Measurements from ENCODE around the gene CCN5. TPM values are rescaled to one million over a fixed set of nuclear protein-coding genes. Genes with fewer than 3 reads are reported as not detected.

CCN5 gene
- total RNA-seq, 2 experiments from 2014 or later: not detected

GRCh38 chr20:44752099-44752931 lies 37.1 kb downstream of the CCN5 start:
- Histone ChIP-seq H3K79me2 (ENCODE audit: insufficient read depth, low read depth, low read length) (no peaks in the 10 kb centered on the region), H3K27ac (ENCODE audit: low read depth, low read length, poor library complexity, severe bottlenecking) (no peak overlapping the region), H3K4me1 (ENCODE audit: insufficient read depth, low read length, poor library complexity, severe bottlenecking) (peaks cover 1% of the 10 kb centered on the region), H3K4me3 (ENCODE audit: low read depth, low read length, poor library complexity, severe bottlenecking) (no peak overlapping the region), H3K9me3 (ENCODE audit: low read length) (no peaks in the 10 kb centered on the region), H3K9me2 (ENCODE audit: insufficient read depth, low read length) (no peaks in the 10 kb centered on the region), H2AFZ (ENCODE audit: low read length) (no peak overlapping the region), H4K20me1 (ENCODE audit: insufficient read depth, low read length) (no peaks in the 10 kb centered on the region), H3K4me2 (ENCODE audit: low read length) (no peak overlapping the region), H3K36me3 (ENCODE audit: insufficient read depth, low read length) (no peaks in the 10 kb centered on the region)
- intact Hi-C loops (cut with micrococcal nuclease; ENCODE audit: unreplicated experiment): no loop called here
- ChIA-PET CTCF (ENCODE audit: unreplicated experiment) (interaction anchor here (1.2 kb wide), 1 partner anchor 9 kb away, joined by 3 read pairs; no protein-coding TSS in a partner anchor), POLR2A (interaction anchor here (1.0 to 1.2 kb wide), 2 partner anchors 15 to 71 kb away, joined by 3 to 4 read pairs; no protein-coding TSS in a partner anchor)
- DNase-seq (ENCODE audit: low spot score): no peak
- no TSS peak for BruUV-seq (replicated peaks)
- no peak for TF ChIP-seq CTCF (conservative IDR thresholded peaks at IDR 0.05; ENCODE audit: low read length)
- TF ChIP-seq EZH2phosphoT487 (IDR thresholded peaks at IDR 0.05; ENCODE audit: borderline replicate concordance, low read depth, low read length): no peak

- Histone ChIP-seq H3K4me1 (ENCODE audit: insufficient read depth, low read length, poor library complexity, severe bottlenecking) (no peaks in the 10 kb centered on the region), H3K36me3 (ENCODE audit: insufficient read depth, low read length) (no peaks in the 10 kb centered on the region), H3K4me3 (ENCODE audit: low read depth, low read length, poor library complexity, severe bottlenecking) (no peak overlapping the region), H2AFZ (ENCODE audit: low read length) (no peak overlapping the region), H4K20me1 (ENCODE audit: insufficient read depth, low read length) (no peaks in the 10 kb centered on the region), H3K27ac (ENCODE audit: low read depth, low read length, poor library complexity, severe bottlenecking) (no peak overlapping the region), H3K9me2 (ENCODE audit: insufficient read depth, low read length) (no peaks in the 10 kb centered on the region), H3K4me2 (ENCODE audit: low read length) (no peak overlapping the region), H3K79me2 (ENCODE audit: insufficient read depth, low read depth, low read length) (no peaks in the 10 kb centered on the region), H3K9me3 (ENCODE audit: low read length) (no peaks in the 10 kb centered on the region)
- ChIA-PET POLR2A (no interaction called here), CTCF (ENCODE audit: unreplicated experiment) (no interaction called here)
- no TSS peak for BruUV-seq (replicated peaks)
- DNase-seq (ENCODE audit: low spot score): no peak
- intact Hi-C loops (cut with micrococcal nuclease; ENCODE audit: unreplicated experiment): no loop called here
- TF ChIP-seq EZH2phosphoT487 (IDR thresholded peaks at IDR 0.05; ENCODE audit: borderline replicate concordance, low read depth, low read length) (no peak), CTCF (conservative IDR thresholded peaks at IDR 0.05; ENCODE audit: low read length) (no peak)
Observed at GRCh38 chr20:44754554-44754953, 39.4 kb downstream of the CCN5 start.

- Histone ChIP-seq H3K27ac (ENCODE audit: low read depth, low read length, poor library complexity, severe bottlenecking) (no peak overlapping the region), H3K4me1 (ENCODE audit: insufficient read depth, low read length, poor library complexity, severe bottlenecking) (no peaks in the 10 kb centered on the region), H4K20me1 (ENCODE audit: insufficient read depth, low read length) (no peaks in the 10 kb centered on the region), H3K9me2 (ENCODE audit: insufficient read depth, low read length) (no peaks in the 10 kb centered on the region), H3K36me3 (ENCODE audit: insufficient read depth, low read length) (no peaks in the 10 kb centered on the region), H3K4me3 (ENCODE audit: low read depth, low read length, poor library complexity, severe bottlenecking) (no peak overlapping the region), H3K9me3 (ENCODE audit: low read length) (no peaks in the 10 kb centered on the region), H3K79me2 (ENCODE audit: insufficient read depth, low read depth, low read length) (no peaks in the 10 kb centered on the region), H2AFZ (ENCODE audit: low read length) (no peak overlapping the region), H3K4me2 (ENCODE audit: low read length) (no peak overlapping the region)
- ChIA-PET POLR2A (no interaction called here), CTCF (ENCODE audit: unreplicated experiment) (no interaction called here)
- TF ChIP-seq EZH2phosphoT487 (IDR thresholded peaks at IDR 0.05; ENCODE audit: borderline replicate concordance, low read depth, low read length): no peak
- TF ChIP-seq CTCF (conservative IDR thresholded peaks at IDR 0.05; ENCODE audit: low read length): no peak
- no TSS peak for BruUV-seq (replicated peaks)
- no peak for DNase-seq (ENCODE audit: low spot score)
- intact Hi-C loops (cut with micrococcal nuclease; ENCODE audit: unreplicated experiment): no loop called here
Observed at GRCh38 chr20:44756011-44756688, 41.0 kb downstream of the CCN5 start.
